NCI-H2081 (cell line): ENCODE measurements around the gene GZMM.

Source experiments
- DNase-seq, 2 experiments: peaks; one replicate each; lab custom pipeline; 2025; lab: John Stamatoyannopoulos, UW

Gene GZMM

DNA sequence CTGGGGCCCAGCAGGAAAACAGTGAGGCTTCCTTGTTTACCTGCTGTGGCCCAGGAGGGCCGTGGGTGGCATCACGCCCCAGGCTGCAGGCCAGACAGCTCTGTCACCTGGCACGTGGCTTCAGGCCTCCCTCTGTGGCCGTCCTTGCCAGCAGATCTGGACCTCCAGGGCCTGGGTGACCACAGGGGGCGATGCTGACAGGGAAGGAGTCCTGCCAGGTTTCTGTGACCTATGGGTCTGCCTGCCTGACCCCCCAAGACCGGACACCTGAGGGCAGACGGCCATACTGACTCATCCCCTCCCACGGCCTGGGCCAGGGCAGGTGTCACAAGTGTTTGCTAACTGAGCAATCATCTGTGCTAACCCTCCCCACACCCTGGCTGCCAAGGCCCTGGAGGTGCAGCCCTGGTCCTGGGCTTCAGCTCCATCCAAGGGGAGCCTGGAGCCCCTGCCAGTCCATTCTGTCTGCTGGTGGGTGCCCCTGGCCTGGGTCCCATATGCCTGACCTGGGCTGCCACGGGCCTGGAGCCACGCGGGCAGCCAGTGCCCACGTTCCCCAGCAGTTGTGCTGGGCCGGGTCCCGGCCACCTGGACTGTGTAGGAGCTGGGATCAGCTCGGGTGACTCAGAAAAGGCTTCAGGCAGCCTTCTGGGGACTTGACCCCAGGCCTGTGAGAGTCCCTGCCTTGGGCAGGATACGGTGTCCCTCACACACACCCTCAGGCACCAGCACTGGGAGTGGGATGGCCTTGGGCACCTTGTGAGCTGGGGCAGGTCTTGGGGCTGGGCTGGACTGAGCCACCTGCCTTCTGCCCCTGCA lies 8.6 kb upstream of the GZMM start:
- no peak for DNase-seq

DNA sequence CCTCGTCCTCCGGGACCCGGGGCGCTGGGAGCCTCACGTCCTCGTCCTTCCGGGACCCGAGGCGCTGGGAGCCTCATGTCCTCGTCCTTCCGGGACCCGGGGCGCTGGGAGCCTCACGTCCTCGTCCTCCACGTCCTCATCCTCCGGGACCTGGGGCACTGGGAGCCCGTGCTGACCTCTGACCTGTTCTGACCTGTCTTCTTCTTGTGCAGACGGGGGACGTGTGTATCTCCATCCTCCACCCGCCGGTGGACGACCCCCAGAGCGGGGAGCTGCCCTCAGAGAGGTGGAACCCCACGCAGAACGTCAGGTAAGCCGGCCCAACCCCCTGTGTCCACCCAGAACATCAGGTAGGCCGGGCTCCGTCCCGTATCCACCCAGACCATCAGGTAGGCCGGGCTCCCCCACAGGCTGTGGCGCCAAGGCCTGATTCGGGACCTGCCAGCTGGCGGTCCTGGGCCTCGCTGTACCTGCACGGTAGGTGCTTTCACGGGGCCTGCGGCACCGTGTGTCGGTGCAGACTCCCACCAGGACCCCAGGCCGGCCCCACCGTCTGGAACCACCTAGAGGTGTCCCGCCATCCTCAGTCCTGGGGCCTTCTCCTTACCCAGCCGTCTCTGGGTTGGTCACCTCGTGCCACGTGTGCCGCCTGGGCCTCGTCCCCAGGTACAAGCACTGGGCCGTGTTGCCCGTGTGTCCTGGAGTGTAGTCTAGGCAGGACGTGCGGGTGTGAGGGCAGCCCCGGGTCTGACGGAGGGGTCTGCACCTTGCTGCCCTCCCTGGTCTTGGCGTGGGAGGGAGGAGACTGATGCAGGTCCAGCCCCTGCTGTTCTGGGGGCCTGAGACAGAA lies 7.6 kb upstream of the GZMM start:
- no peak for DNase-seq

DNA sequence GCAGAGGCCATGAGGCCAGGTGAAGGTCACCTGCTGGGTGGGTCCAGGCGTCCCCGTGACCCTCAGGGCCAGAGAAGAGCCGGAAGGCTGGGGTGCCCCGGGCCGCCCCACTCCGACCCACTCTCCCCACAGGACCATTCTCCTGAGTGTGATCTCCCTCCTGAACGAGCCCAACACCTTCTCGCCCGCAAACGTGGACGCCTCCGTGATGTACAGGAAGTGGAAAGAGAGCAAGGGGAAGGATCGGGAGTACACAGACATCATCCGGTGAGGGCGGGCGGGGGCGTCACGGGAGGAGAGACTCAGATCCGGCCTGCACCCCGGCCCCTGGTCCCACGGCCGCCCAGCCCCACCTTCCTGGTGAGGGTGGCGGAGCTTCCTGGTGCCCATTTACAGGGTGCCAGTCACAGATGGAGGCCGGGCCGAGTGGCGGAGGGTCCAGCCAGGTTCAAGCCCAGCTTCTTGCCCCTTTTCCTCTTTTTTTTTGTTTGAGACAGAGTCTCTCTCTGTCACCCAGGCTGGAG lies 6.9 kb upstream of the GZMM start:
- DNase-seq, result no peak

DNA sequence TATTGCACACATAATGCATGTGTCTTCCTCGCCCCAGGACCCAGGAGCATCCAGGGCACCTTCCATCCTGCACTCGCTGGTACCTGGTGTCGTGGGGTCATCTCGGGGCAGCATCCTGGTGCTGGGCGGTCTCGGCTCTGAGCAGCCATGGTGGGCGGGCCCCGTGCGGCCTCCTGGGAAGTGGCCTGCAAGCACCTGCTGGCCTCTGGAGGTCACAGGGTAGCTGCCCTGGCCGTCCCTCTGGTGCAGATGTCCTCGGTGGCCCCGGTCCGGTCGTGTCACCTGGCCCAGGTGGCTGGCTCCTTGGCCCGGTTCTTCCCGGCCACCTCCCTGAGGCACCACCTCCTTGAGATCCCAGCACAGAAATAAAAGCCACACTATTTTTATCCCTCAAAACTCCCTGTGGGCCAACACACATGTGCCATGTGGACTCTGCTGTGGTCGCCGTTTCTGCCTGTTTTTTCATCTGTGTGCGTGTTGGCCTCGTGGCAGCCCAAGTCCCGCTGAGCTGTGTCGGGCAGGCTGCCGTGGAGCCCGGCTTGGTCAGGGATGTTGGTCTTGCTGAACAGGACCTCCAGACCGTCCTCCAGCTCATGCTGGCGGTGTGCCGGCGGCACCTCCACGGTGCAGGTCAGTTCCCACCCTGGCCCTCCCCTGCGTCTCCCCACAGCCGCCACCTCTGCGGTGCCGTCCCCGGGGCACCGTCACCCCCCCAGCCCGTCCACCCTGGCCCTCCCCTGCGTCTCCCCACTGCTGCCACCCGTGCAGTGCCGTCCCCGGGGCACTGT lies 5.0 kb upstream of the GZMM start:
- DNase-seq, result no peak

DNA sequence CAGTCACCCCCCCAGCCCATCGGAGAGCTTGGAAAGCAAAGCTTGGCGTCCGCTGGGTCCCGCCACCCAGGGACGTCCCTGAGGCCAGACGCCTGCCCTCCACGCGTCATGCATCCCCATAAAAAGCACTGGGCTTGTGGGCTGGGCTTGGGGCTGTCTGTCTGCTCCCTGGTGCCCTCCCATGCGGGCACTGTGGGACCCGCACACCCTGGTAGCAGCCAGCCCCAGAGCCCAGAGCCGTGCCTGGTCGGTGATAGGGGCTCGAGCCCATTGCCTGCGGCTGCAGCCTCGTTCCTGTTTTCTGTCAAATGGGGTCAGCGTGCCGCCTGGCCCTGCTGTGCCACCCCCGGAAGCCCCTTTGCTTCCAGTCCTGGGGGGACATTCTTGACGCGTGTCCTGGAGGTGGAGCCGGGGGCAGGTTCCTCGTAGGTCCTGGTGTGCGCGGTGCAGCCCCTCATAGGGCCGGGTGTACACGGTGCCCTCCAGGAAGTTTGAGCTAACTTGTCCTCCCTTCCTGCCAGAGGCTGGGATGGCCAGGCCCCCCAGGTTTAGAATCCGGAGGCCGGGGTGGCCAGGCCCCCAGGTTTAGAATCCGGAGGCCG lies 4.3 kb upstream of the GZMM start:
- no peak for DNase-seq

DNA sequence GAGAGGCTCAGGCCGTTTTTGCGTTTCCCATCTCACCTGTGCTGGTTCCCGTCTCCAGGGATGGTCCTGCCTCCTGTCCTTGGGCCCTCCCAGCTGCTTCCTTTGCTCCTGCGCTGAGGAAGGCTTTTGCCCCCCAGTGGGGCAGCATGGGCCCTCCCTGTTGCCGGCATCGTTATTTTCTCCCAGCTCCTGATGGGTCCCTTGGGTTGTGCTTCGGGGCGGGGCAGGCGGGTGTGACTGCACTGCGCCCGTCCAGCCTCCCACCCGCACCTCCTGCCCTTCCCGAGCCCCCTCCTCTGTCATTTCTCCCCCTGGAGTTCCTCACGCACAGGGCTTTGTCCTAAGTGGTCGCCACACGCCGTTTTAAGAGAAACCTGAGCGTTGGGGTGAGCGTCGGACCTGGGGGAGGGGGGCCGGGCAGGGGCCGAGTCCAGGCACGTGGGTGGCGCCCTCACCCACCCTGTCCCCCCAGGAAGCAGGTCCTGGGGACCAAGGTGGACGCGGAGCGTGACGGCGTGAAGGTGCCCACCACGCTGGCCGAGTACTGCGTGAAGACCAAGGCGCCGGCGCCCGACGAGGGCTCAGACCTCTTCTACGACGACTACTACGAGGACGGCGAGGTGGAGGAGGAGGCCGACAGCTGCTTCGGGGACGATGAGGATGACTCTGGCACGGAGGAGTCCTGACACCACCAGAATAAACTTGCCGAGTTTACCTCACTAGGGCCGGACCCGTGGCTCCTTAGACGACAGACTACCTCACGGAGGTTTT lies 2.8 kb upstream of the GZMM start:
- no peak for DNase-seq

DNA sequence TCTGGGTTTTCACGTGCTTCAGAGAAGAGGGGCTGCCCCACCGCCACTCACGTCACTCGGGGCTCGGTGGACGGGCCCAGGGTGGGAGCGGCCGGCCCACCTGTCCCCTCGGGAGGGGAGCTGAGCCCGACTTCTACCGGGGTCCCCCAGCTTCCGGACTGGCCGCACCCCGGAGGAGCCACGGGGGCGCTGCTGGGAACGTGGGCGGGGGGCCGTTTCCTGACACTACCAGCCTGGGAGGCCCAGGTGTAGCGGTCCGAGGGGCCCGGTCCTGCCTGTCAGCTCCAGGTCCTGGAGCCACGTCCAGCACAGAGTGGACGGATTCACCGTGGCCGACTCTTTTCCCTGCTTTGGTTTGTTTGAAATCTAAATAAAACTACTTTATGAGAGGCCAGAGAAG lies 2.2 kb upstream of the GZMM start:
- no peak for DNase-seq

DNA sequence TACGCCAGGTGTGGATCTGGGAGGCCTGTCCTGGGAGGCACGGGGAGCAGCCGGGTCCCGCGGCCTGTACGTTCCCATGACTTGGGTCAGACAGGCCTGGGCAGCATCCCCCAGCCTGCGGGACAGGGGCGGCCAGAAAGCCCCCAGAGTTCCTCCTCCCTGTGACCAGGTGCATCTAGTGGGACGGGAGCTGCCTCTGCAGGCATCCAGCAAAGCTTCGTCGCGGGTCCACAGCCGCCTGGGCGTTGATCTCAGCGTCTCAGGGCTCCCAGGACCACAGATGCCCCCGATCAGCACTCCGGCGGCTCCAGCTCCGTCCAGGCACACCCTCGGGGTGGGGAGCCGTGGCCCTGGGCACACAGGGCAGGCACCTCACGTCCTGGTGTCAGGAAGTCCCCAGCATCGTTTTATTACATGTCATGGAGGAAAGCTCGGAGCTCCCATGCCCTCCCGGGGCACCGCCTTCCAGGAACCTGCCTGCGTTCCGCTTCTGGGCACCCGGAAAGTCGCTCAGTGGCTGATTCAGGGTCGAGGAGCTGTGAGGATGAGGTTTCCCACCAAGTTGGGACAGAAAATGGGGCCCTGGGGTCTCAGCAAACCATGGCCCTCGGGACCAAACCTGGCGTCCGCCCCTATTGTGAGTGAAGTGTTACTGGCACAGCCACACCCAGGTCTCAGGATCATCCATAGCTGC lies 1.5 kb upstream of the GZMM start:
- no peak for DNase-seq

DNA sequence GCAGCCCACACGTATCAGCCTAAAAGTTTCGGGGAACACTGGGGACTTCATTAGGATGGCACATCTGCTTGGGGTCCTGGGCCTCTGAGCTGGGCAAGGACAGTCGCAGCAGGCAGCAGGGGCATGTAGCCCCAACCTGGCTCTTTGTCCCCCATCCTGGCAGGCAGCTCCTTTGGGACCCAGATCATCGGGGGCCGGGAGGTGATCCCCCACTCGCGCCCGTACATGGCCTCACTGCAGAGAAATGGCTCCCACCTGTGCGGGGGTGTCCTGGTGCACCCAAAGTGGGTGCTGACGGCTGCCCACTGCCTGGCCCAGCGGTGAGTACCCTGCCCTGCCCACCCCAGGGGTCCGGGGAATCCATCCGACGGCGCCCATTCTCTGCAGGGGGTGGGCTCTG lies 3.3 kb downstream of the GZMM start:
- no peak for DNase-seq

DNA sequence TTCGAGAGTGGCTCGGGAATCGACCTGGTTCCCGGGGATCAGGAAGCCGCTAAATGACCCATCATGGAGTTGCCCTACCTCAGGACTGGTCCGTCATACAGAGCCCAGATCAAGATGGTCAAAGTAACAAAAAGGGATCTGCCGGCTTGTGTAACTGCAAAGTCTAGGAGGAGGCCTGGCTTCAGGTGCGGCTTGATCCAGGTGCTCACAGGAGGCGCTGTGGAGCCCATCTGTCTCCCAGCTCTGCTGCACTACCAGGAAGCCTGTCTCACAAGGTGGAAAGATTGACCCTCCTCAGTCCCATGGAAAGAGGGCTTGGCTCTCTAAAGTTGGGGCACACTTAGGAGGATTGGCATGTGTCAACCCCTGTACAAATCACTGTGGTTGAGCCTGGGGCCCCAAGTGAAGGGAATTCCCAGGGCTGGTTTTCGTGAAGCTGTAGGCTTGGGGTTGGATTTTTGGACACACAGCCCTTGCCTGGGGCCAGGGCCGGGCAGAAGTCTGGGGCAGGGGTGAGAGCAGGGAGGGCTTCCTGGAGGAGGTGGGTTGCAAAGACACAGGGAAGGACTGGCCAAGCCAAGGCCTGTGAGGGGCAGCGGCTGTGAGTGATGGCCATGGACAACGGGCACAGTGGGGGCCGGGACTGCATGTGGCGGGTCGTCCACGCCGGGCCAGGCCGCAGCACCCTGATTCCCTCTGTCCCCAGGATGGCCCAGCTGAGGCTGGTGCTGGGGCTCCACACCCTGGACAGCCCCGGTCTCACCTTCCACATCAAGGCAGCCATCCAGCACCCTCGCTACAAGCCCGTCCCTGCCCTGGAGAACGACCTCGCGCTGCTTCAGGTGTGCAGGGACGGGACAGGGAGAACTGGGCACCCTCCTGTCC lies 4.2 kb downstream of the GZMM start:
- no peak for DNase-seq

DNA sequence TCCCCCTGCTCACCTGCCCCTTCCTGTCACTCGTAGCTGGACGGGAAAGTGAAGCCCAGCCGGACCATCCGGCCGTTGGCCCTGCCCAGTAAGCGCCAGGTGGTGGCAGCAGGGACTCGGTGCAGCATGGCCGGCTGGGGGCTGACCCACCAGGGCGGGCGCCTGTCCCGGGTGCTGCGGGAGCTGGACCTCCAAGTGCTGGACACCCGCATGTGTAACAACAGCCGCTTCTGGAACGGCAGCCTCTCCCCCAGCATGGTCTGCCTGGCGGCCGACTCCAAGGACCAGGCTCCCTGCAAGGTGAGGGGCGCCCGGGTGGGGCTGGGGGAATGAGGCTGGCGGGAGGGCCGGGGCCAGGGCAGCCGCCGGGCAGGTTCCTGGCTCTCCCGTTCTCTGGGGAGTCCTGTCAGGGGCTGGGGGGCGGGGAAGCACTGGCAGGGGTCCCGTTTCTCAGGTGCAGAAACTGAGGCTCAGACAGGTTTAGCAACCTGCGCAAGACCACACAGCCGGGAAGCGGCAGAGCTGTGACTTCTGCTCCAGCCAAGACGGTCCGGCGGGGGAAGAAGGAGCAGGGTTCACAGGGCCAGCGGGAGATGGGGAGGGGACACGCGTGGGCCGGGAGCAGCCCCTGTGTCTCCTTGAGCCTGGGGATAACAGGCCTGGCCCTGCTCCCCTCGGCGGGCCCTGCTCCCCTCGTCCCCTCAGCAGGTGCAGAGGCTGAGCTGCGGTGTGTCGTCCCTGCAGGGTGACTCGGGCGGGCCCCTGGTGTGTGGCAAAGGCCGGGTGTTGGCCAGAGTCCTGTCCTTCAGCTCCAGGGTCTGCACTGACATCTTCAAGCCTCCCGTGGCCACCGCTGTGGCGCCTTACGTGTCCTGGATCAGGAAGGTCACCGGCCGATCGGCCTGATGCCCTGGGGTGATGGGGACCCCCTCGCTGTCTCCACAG lies 5.3 kb downstream of the GZMM start:
- DNase-seq, result no peak

DNA sequence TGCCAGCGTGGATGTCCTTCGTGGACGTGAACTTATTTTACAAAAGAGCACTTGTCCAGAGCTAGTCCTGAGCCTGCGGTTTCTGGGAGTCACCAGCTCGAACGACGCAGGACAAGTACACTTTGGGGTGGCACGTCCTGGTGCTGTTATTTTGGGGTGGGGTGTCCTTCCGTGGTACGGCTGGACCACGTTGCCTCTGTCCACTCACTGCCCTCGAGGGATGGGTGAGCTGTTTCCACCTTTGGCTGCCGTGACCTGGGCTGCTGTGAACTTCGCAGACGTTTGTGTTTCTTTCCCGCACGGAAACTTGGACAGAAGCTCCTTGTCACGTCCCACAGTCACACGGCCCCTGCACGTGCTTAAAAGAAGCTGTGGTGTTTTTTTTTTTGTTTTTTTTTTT lies 11.0 kb downstream of the GZMM start:
- DNase-seq, result no peak

DNA sequence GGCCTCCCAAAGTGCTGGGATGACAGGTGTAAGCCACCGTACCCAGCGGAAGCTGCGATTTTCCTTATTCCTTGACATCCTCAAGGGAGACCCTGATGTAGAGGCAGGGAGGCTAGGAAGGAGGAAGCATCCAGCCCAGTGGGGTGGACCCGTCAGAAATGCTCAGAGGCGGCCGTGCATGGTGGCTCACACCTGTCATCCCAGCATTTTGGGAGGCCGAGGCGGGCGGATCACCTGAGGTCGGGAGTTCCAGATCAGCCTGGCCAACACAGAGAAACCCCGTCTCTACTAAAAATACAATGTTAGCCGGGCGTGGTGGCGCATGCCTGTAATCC lies 11.6 kb downstream of the GZMM start:
- no peak for DNase-seq

DNA sequence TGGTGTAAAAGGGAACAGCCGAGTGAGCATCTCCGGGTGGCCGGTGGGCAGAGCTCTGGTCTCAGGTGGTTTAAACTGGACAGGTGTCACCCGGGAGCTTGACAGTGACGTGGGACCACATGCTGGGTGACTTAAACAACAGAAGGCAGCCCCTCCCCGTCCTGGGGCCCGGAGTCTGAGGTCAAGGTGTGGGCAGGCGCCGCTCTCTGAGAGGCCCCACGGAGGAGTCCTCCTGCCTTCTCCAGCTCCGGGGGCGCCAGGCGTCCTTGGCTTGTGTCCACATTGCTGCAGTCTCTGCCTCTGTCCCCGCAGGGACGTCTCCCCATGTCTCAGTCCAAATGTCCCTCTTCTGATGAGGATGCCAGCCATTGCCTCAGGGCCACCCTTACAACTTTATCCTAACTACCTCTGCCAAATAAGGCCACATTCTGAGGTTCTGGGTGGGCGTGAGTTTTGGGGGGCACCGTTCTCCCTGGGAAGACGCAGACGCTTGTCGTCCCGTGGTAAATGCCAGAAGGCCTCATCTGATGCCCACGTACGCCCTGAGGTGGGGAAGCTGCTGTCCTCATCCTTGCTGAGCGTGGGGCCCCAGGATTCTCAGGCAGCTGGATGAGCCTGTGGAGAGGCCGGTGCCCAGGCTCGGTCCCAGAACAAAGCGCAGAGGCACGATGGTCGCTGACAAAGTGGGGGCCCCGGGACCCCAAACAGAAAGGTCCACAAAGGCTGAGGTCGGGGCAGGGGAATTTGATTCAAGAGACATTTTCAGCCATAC lies 12.9 kb downstream of the GZMM start:
- no peak for DNase-seq

DNA sequence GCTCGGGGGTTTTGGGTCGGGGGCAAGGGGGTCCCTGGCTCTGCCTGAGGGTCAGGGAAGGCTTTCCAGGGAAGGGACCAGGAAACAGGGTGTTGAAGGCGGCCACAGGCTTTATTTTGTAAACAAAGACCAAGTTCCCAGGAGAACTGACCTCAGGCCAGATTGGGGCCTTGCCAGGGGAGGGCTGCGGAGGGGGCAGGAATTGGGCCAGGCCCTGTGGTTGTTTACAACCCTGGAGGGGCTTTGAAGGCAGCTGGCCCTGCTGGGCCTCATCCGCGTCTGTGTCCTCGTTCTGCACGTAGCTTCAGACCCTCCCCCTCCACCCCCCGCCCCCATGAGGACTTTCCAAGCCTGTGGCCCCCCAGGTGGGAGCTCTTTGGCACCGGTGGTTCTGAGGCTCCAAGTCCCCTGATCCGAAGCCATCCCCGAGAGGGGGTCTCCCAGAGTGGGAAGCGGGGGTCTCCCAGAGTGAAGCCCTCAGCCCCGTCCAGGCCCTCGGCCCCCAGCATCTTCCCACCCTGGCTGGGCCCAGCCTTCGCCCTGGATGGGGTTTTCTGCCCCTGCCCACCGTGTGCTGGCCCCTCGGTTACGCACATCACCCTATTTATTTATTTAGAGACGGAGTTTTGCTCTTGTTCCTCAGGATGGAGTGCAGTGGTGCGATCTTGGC lies 15.1 kb downstream of the GZMM start:
- no peak for DNase-seq

DNA sequence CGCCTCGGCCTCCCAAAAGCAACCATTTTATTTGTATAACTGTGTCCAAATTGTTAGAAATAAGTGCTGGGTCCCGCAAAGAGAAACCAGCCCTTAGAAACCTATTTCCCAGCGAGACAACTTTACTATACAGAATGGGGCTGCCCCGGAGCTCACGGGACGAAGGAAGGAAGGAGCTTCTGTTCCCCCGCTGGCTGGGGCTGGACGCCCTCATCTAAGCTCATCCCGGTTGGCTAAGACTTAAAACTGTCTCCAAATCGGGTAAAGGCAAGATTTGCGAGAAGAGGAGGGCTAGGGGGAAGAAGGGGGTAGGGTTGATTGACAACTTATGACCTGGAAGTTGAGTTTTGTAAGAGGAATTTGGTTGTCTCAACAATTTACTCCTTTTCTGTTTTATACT lies 16.3 kb downstream of the GZMM start:
- no peak for DNase-seq

DNA sequence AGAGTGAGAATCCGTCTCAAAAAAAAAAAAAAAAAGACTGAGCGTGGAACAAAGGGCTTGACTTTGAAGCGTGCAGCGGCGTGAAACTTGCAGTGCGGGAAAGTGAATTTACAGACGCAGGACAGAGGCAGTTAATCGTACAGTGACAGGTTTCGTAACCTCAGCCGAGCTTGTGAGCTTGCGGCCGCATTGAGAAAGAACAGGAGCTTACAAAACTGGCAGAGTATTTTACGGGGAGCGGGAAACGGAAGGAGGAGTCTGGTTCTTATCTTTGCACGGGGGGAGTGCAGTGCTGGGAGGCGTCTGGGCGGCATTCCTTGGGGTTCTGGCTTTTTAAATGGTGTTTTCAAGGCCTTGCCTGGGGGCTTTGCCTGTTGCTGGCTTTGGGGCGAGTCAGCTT lies 22.6 kb downstream of the GZMM start:
- no peak for DNase-seq
